Measurements from ENCODE around the gene MIF4GD. TPM values are rescaled to one million over a fixed set of nuclear protein-coding genes. Genes with fewer than 3 reads are reported as not detected.

MIF4GD gene
- total and polyA plus RNA-seq, 9 of the 15 experiments (the other 6 are each of a cell fraction or from before 2014, with no cell fraction given): 11.8 to 63.8 (median 28.1) TPM

DNA sequence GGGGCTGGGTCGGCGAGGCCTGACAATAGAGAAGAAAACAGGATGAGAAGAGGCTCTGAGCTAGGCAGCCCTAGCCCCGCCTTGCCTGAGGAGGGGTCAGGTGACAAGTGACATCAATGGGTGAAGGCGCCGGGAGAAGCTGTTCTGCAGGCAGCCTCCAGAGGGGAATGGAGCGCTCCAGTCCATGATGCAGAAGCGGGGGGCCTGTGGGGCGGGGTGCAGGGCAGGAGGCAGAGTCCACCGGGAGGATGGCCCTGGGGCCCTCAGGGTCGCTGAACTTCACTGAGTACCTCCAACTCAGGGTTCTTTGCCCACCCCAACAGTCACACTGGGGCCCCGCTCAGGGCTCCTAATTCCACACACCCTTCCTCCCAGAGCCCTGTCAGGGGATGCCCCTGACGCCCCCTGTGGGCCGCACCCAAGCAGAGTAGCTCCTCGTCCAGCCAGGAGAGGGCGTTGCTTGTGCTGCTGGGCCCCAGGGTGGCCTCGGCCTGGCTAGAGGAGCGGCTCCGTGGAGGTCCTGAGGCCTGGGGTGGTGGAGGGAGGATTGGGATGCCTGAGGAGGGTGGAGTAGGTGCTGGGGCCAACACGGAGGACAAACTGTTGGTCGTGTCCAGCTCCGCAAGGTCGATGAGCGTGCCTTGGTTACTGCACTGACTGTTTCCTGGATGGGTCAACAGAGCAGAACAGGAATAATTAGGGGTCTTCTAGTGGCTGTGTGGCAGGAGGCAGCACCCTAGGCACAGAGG, 30.5 kb downstream of the MIF4GD start (continued):
- no peak for TF ChIP-seq ATF4 (CRISPR knock-in tag; IDR thresholded peaks at IDR 0.05)
- TF ChIP-seq ZNF76 (CRISPR knock-in tag; IDR thresholded peaks at IDR 0.05; ENCODE audit: borderline replicate concordance): no peak
- no peak for TF ChIP-seq ZNF134 (CRISPR knock-in tag; conservative IDR thresholded peaks at IDR 0.05)
- TF ChIP-seq BHLHE40 (IDR thresholded peaks at IDR 0.05; ENCODE audit: low read length): no peak
- TF ChIP-seq, protein P1, sequence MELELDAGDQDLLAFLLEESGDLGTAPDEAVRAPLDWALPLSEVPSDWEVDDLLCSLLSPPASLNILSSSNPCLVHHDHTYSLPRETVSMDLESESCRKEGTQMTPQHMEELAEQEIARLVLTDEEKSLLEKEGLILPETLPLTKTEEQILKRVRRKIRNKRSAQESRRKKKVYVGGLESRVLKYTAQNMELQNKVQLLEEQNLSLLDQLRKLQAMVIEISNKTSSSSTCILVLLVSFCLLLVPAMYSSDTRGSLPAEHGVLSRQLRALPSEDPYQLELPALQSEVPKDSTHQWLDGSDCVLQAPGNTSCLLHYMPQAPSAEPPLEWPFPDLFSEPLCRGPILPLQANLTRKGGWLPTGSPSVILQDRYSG (tag; conservative IDR thresholded peaks at IDR 0.05; ENCODE audit: low read depth): 0 out of 2 replicates have a peak, but pooled peaks have one; percentile 41
- no peak for TF ChIP-seq E2F5 (CRISPR knock-in tag; IDR thresholded peaks at IDR 0.05)
- peak; percentile 60 for TF ChIP-seq RBM39 (optimal IDR thresholded peaks at IDR 0.05; ENCODE audit: low read depth, low read length)
- TF ChIP-seq MECOM (CRISPR knock-in tag; IDR thresholded peaks at IDR 0.05): no peak
- TF ChIP-seq, protein P2, sequence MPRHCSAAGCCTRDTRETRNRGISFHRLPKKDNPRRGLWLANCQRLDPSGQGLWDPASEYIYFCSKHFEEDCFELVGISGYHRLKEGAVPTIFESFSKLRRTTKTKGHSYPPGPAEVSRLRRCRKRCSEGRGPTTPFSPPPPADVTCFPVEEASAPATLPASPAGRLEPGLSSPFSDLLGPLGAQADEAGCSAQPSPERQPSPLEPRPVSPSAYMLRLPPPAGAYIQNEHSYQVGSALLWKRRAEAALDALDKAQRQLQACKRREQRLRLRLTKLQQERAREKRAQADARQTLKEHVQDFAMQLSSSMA (CRISPR knock-in tag; IDR thresholded peaks at IDR 0.05): no peak
- no peak for TF ChIP-seq MYBL2 (IDR thresholded peaks at IDR 0.05; ENCODE audit: low read depth)
- no peak for TF ChIP-seq MYBL2 (CRISPR knock-in tag; IDR thresholded peaks at IDR 0.05; ENCODE audit: borderline replicate concordance)
- no peak for TF ChIP-seq PATZ1 (CRISPR knock-in tag; IDR thresholded peaks at IDR 0.05; ENCODE audit: borderline replicate concordance)
- TF ChIP-seq HDGF (IDR thresholded peaks at IDR 0.05): peak; percentile 24; the same call in 1 of the 2 replicates
- TF ChIP-seq BRF1 (IDR thresholded peaks at IDR 0.05; ENCODE audit: borderline replicate concordance, extremely low read depth, insufficient read length): no peak
- no peak for TF ChIP-seq SPI1 (IDR thresholded peaks at IDR 0.05; ENCODE audit: borderline replicate concordance, low read depth, low read length)
- TF ChIP-seq NKRF (IDR thresholded peaks at IDR 0.05; ENCODE audit: borderline replicate concordance): no peak
- TF ChIP-seq RBM14 (IDR thresholded peaks at IDR 0.05; ENCODE audit: borderline replicate concordance, insufficient read depth, low read depth, low read length): no peak
- no peak for TF ChIP-seq ZBTB12 (CRISPR knock-in tag; IDR thresholded peaks at IDR 0.05)

All from K562 (cell line).